NOMO-1 (cell line): ENCODE measurements around the gene PLEKHG1.

Experiments used
- DNase-seq, 2 experiments: peaks; one replicate each; lab custom pipeline; 2025; ENCODE audit not compliant: unreplicated experiment in 2 of 2; lab: John Stamatoyannopoulos, UW

PLEKHG1 gene

DNA sequence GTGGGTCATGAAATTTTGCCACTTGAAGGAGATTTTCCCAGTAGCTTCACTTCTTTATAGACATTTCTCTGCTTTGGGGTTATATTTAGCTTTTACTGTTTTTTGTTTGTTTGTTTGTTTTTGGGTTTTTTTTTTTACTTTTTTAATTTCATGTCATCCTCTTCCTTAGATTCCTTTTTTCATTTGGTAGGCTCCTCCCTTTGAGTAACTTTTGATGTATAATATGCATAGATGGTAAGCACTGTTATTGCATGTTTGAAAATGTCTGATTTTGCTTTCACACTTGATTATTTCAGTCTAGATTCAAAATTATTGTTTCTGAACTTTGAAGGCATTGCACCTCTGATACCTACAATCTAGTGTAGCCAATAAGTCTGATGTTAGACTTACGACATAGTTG lies 37.6 kb downstream of the PLEKHG1 start:
- DNase-seq = no peak

DNA sequence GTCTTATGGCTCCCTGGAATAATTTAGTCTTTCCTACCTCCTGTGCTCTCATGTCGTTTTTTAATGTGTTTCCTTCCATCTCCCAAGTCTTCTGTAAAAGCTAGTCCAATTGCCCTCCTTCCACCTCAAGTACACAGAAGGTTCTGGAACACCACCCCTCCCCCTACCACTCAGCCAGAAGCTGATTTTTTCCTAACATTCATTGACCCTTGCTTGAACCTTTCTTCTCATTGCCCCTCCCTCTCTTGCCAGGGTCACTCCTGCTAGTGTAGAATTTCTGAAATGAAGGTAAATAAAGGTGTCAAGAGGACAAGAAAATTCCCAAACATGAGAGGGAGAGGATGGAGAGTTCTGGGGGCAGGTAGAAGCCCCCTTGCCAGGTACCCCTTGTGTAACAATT lies 38.6 kb downstream of the PLEKHG1 start:
- DNase-seq = no peak

- DNase-seq = no peak
Observed at GRCh38 chr6:150638765-150639164, 39.1 kb downstream of the PLEKHG1 start.

GRCh38 chr6:150639823-150640331 lies 40.2 kb downstream of the PLEKHG1 start:
- no peak for DNase-seq

- no peak for DNase-seq
Observed at GRCh38 chr6:150640556-150641209, 41.0 kb downstream of the PLEKHG1 start.

- peak; percentile 30 to 48 for DNase-seq
Observed at GRCh38 chr6:150641398-150642139, 41.9 kb downstream of the PLEKHG1 start.

- no peak for DNase-seq
Observed at GRCh38 chr6:150646228-150646627, 46.5 kb downstream of the PLEKHG1 start.

GRCh38 chr6:150647051-150647450 lies 47.4 kb downstream of the PLEKHG1 start:
- no peak for DNase-seq
